B cell (primary cell): Measurements from ENCODE around the gene GSG1. TPM values are rescaled to one million over a fixed set of nuclear protein-coding genes. Genes with fewer than 3 reads are reported as not detected.

Experiments used
- ATAC-seq: fragments of 200-7000 bp; cut with Tn5 transposase; one replicate; pipeline ENCODE4 v1.10.0; 2021; ENCODE audit warnings: low read depth, mild to moderate bottlenecking, moderate number of reproducible peaks, moderate library complexity
- CTCF ChIA-PET: fragments of 350-600 bp; sonication (Branson Sonifier 250); formaldehyde crosslinking; loops from one replicate; lab custom pipeline; 2021; ENCODE audit warnings: antibody characterized with exemption, inconsistent platforms; lab: Charles Lee
- POLR2A ChIA-PET: fragments of 350-600 bp; sonication (Branson Sonifier 250); formaldehyde crosslinking; loops from one replicate; lab custom pipeline; 2021; ENCODE audit warnings: antibody characterized with exemption; lab: Charles Lee
- DNase-seq: peaks from one replicate; pipeline ENCODE4 v3.0.0; 2013
- H2AFZ ChIP-seq: 2 replicates; pipeline ENCODE4 v1.6.1; 2012; ENCODE audit warnings: mild to moderate bottlenecking, low read depth, low read length; ENCODE audit not compliant: insufficient read depth, poor library complexity, severe bottlenecking
- H3K27ac ChIP-seq, 2 donors: 1 replicate in 1 of 2; 2 replicates in 1 of 2; pipeline ENCODE4 v1.5.1; 2012 to 2013; ENCODE audit warnings: low read length in 2 of 2, mild to moderate bottlenecking in 2 of 2, moderate library complexity in 1 of 2
- H3K27me3 ChIP-seq, 4 experiments: fragments of 200-600 bp in 1 of 4; sonication (generic) in 1 of 4; replicated peaks in 1 of 4; 1 replicate in 2 of 4; 2 replicates in 2 of 4; pipeline versions ENCODE4 v1.6.1 to v1.7.0; 2013 to 2016; ENCODE audit warnings: low read length in 3 of 4, mild to moderate bottlenecking in 2 of 4, mixed read lengths in 1 of 4, moderate library complexity in 1 of 4; ENCODE audit not compliant: insufficient read depth in 4 of 4, control insufficient read depth in 3 of 4; ENCODE audit errors: control extremely low read depth in 1 of 4
- H3K36me3 ChIP-seq, 2 experiments: replicated peaks in 1 of 2; 1 replicate in 1 of 2; 2 replicates in 1 of 2; pipeline versions ENCODE4 v1.6.1 to v1.7.1; 2013; ENCODE audit warnings: low read length in 1 of 2; ENCODE audit not compliant: insufficient read depth in 2 of 2, control insufficient read depth in 1 of 2; ENCODE audit errors: control extremely low read depth in 1 of 2, extremely low read depth in 1 of 2
- H3K4me1 ChIP-seq, 2 donors: fragments of 200-600 bp in 1 of 2; sonication (generic) in 1 of 2; 1 replicate in 1 of 2; 2 replicates in 1 of 2; pipeline versions ENCODE4 v1.5.1 to v1.6.1; 2013 to 2017; ENCODE audit warnings: low read length in 2 of 2; ENCODE audit not compliant: control insufficient read depth in 2 of 2, insufficient read depth in 2 of 2
- H3K4me2 ChIP-seq: replicated peaks from 2 replicates; pipeline ENCODE3; 2012; ENCODE audit warnings: mild to moderate bottlenecking, low read depth, low read length; ENCODE audit not compliant: poor library complexity, severe bottlenecking
- H3K4me3 ChIP-seq, 5 experiments: fragments of 200-600 bp in 1 of 5; sonication (generic) in 1 of 5; 1 replicate in 3 of 5; 2 replicates in 2 of 5; pipeline versions ENCODE4 v1.5.1 to v1.7.0; 2011 to 2016; ENCODE audit warnings: low read length in 4 of 5, mild to moderate bottlenecking in 4 of 5, low read depth in 2 of 5, control low read depth in 1 of 5, moderate library complexity in 1 of 5; ENCODE audit not compliant: insufficient read depth in 1 of 5; ENCODE audit errors: control extremely low read depth in 1 of 5, extremely low read depth in 1 of 5
- H3K79me2 ChIP-seq: fragments of 200-600 bp; sonication (generic); one replicate; pipeline ENCODE4 v1.6.0; 2016; ENCODE audit warnings: low read length; ENCODE audit not compliant: control insufficient read depth, insufficient read depth
- H3K9ac ChIP-seq: fragments of 200-600 bp; sonication (generic); 2 replicates; pipeline ENCODE4 v1.6.1; 2017; ENCODE audit warnings: mild to moderate bottlenecking, low read length, moderate library complexity
- H3K9me3 ChIP-seq, 3 donors: one replicate each; pipeline versions ENCODE4 v1.6.1 to v1.7.1; 2013; ENCODE audit warnings: low read length in 2 of 3; ENCODE audit not compliant: control insufficient read depth in 2 of 3, insufficient read depth in 1 of 3; ENCODE audit errors: control extremely low read depth in 1 of 3
- H4K20me1 ChIP-seq: 2 replicates; pipeline ENCODE4 v1.6.0; 2012; ENCODE audit warnings: mild to moderate bottlenecking, low read length; ENCODE audit not compliant: insufficient read depth, control insufficient read depth, poor library complexity, severe bottlenecking
- H3K27ac Mint-ChIP-seq: one replicate; pipeline ENCODE4 v1.8.0; 2021; ENCODE audit warnings: mixed read lengths
- H3K27me3 Mint-ChIP-seq: one replicate; pipeline ENCODE4 v1.8.0; 2021; ENCODE audit warnings: mixed read lengths
- H3K4me1 Mint-ChIP-seq: one replicate; pipeline ENCODE4 v1.8.0; 2021; ENCODE audit warnings: mixed read lengths
- H3K4me3 Mint-ChIP-seq: one replicate; pipeline ENCODE4 v1.8.0; 2021; ENCODE audit warnings: mixed read lengths
- H3K9me3 Mint-ChIP-seq: one replicate; pipeline ENCODE4 v1.8.0; 2022; ENCODE audit warnings: mixed read lengths; ENCODE audit not compliant: insufficient read depth
- CTCF ChIP-seq: fragments of 200-600 bp; IDR thresholded peaks from one replicate; pipeline ENCODE4 v1.8.0; 2022; ENCODE audit warnings: antibody characterized with exemption, mild to moderate bottlenecking
- EZH2 ChIP-seq: IDR thresholded peaks from 2 replicates; pipeline ENCODE4 v1.6.1; 2012; ENCODE audit warnings: borderline replicate concordance, low read depth, mild to moderate bottlenecking, moderate library complexity, low read length; ENCODE audit not compliant: insufficient read depth, poor library complexity, severe bottlenecking
- WGBS: methylation state at CpG from one replicate; pipeline ENCODE4 v1.1.5; 2013; ENCODE audit warnings: missing lambda C conversion rate; ENCODE audit not compliant: insufficient coverage; 5-methylcytosine and 5-hydroxymethylcytosine counted together
- intact Hi-C: fragments of 100-400 bp; cut with micrococcal nuclease; formaldehyde crosslinking; loops from one replicate; pipeline ENCODE4 v1.10.0; 2022
- polyA plus RNA-seq: library from polyadenylated mRNA; depleted of rRNA; stranded (reverse); fragments of >200 nt; gene quantifications from 2 replicates; pipeline ENCODE4 v1.2.3, GENCODE V29; 2012
- total RNA-seq, 2 donors: library from RNA; stranded (reverse); fragments of 120-200 nt in 1 of 2; gene quantifications; 1 replicate in 1 of 2; 2 replicates in 1 of 2; pipeline versions ENCODE4 v1.2.3 to v1.2.4, GENCODE V29; 2013 to 2022

Gene GSG1
- total and polyA plus RNA-seq, 2 donors (not counting 1 experiment from before 2014, with no cell fraction given) = not detected

GRCh38 chr12:13062669-13063068 lies 40.8 kb downstream of the GSG1 start:
- Histone ChIP-seq H3K4me3 (no peak overlapping the region), H3K9me3 (no peaks in the 10 kb centered on the region), H3K4me1 (no peaks in the 10 kb centered on the region), H3K27ac (no peak overlapping the region), H3K36me3 (peaks cover 2 to 25% of the 10 kb centered on the region in 2 experiments), H2AFZ (no peak overlapping the region), H3K79me2 (no peaks in the 10 kb centered on the region), H3K9ac (no peak overlapping the region), H3K27me3 (no peaks in the 10 kb centered on the region), H4K20me1 (no peaks in the 10 kb centered on the region), H3K4me2 (no peak overlapping the region)
- ATAC-seq = no peak
- intact Hi-C loops = no loop called here
- H3K27ac Mint-ChIP-seq = no peak overlapping the region
- no peak overlapping the region for H3K4me3 Mint-ChIP-seq
- TF ChIP-seq CTCF = no peak
- TF ChIP-seq EZH2 = no peak
- WGBS = 100% methylated on average over 1 of the region's 5 CpGs
- no peaks in the 10 kb centered on the region for H3K4me1 Mint-ChIP-seq
- DNase-seq = no peak
- ChIA-PET POLR2A (no interaction called here), CTCF (interaction anchor here (1.0 kb wide), 1 partner anchor 149 kb away, joined by 3 read pairs; no protein-coding TSS in a partner anchor)
- no peaks in the 10 kb centered on the region for H3K27me3 Mint-ChIP-seq
- H3K9me3 Mint-ChIP-seq = no peaks in the 10 kb centered on the region

- TF ChIP-seq EZH2 = no peak
- TF ChIP-seq CTCF = no peak
- Histone ChIP-seq H3K79me2 (no peaks in the 10 kb centered on the region), H3K4me2 (no peak overlapping the region), H3K4me3 (no peak overlapping the region), H3K36me3 (peaks cover 2 to 27% of the 10 kb centered on the region in 2 experiments), H2AFZ (no peak overlapping the region), H3K9ac (no peak overlapping the region), H3K9me3 (no peaks in the 10 kb centered on the region), H4K20me1 (no peaks in the 10 kb centered on the region), H3K27ac (no peak overlapping the region), H3K27me3 (no peaks in the 10 kb centered on the region), H3K4me1 (no peaks in the 10 kb centered on the region)
- H3K4me3 Mint-ChIP-seq = no peak overlapping the region
- POLR2A ChIA-PET = no interaction called here
- H3K4me1 Mint-ChIP-seq = no peaks in the 10 kb centered on the region
- intact Hi-C loops = no loop called here
- no peak for DNase-seq
- ATAC-seq = no peak
- CTCF ChIA-PET = no interaction called here
- H3K27me3 Mint-ChIP-seq = no peaks in the 10 kb centered on the region
- no peaks in the 10 kb centered on the region for H3K9me3 Mint-ChIP-seq
- WGBS = 90% methylated on average over 2 of the region's 5 CpGs
- H3K27ac Mint-ChIP-seq = no peak overlapping the region
Measured at GRCh38 chr12:13061377-13061776, 42.1 kb downstream of the GSG1 start.
